Upper lobe of left lung (tissue), 6 donors: Measurements from ENCODE around the gene CYBA. TPM values are rescaled to one million over a fixed set of nuclear protein-coding genes. Genes with fewer than 3 reads are reported as not detected.

Source experiments
- ATAC-seq, 2 donors: fragments of 200-7000 bp; cut with Tn5 transposase; one replicate each; pipeline ENCODE4 v1.9.1; 2022; ENCODE audit warnings: mild to moderate bottlenecking in 2 of 2, moderate library complexity in 2 of 2; ENCODE audit not compliant: low FRiP score in 2 of 2
- DNase-seq, 2 donors: peaks; one replicate each; pipeline ENCODE4 v3.0.0-alpha.2; 2019 to 2020
- H3K27ac ChIP-seq, 4 donors: fragments of 200-600 bp; sonication (generic); one replicate each; pipeline ENCODE4 v1.5.1; 2016 to 2019
- H3K27me3 ChIP-seq, 4 donors: fragments of 200-600 bp; sonication (generic); one replicate each; pipeline ENCODE4 v1.5.1; 2017 to 2019
- H3K36me3 ChIP-seq, 4 donors: fragments of 200-600 bp; sonication (generic); one replicate each; pipeline ENCODE4 v1.5.1; 2016 to 2019
- H3K4me1 ChIP-seq, 4 donors: fragments of 200-600 bp; sonication (generic); one replicate each; pipeline ENCODE4 v1.5.1; 2018 to 2019
- H3K4me3 ChIP-seq, 4 donors: fragments of 200-600 bp; sonication (generic); one replicate each; pipeline ENCODE4 v1.5.1; 2017 to 2019; ENCODE audit warnings: mild to moderate bottlenecking in 2 of 4, moderate library complexity in 1 of 4
- H3K9me3 ChIP-seq, 4 donors: fragments of 200-600 bp; sonication (generic); one replicate each; pipeline ENCODE4 v1.5.1; 2018 to 2019
- EP300 ChIP-seq, 4 donors: sonication (generic); formaldehyde crosslinking; IDR thresholded peaks; one replicate each; pipeline ENCODE4 v1.5.1; 2017; ENCODE audit warnings: antibody characterized with exemption in 4 of 4, control low read depth in 2 of 4
- POLR2A ChIP-seq, 4 donors: fragments of 450-650 bp; IDR thresholded peaks; one replicate each; pipeline ENCODE4 v1.5.1; 2016 to 2017; ENCODE audit warnings: antibody characterized with exemption in 4 of 4, mild to moderate bottlenecking in 2 of 4
- POLR2AphosphoS5 ChIP-seq, 2 donors: sonication (generic); formaldehyde crosslinking; IDR thresholded peaks; one replicate each; pipeline ENCODE4 v1.5.1; 2017; ENCODE audit warnings: antibody characterized with exemption in 2 of 2
- WGBS, 2 donors: methylation state at CpG; one replicate each; pipeline ENCODE4 v1.1.5; 2017 to 2018; 5-methylcytosine and 5-hydroxymethylcytosine counted together
- total RNA-seq, 6 donors: library from RNA; depleted of rRNA in 4 of 6; stranded (reverse); fragments of >200 nt in 4 of 6; gene quantifications; one replicate each; pipeline versions ENCODE4 v1.1.0 to v1.2.1, GENCODE V29; 2016 to 2021
- TF ChIP-seq, protein P1 (sequence below), 6 experiments: fragments of 450-650 bp in 4 of 6; fragments of 200-600 bp in 2 of 6; sonication (generic) in 2 of 6; IDR thresholded peaks; one replicate each; pipeline ENCODE4 v1.5.1; 2016 to 2019; ENCODE audit warnings: antibody characterized with exemption in 6 of 6
- donor health status: DM: no; HTN: no; CAD: no; lungs with moderate emphysema.
- donor health status: DM: no; HTN: yes; CAD: no; lungs with severe emphysema.

Gene CYBA
- total RNA-seq, 6 donors from 2014 or later: 213 to 472 (median 322) TPM

DNA sequence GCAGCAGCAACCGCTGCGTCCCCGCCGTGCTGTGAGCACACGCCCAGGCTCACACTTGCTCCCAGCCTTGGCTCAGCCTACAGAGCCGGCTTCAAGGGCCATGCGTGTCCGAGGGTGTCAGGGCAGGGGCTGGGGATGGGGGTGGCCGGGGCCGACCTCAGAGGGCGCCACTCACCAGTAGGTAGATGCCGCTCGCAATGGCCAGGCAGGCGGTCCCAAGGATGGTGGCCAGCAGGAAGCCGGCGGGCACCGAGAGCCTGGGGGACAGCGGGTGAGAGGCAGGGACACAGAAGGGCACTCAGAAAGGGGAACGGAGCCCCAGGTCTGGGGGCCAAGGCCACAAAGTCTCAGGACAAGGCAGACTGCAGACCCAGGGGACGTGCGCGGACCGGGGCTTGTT is 4.9 kb downstream of the CYBA start:
- Histone ChIP-seq H3K36me3 (peaks cover 0 to 30% (median 15%) of the 10 kb centered on the region in 4 donors), H3K27ac (no peak overlapping the region), H3K4me1 (peaks cover 8 to 37% (median 18%) of the 10 kb centered on the region in 4 donors), H3K9me3 (no peaks in the 10 kb centered on the region), H3K4me3 (no peak overlapping the region), H3K27me3 (no peaks in the 10 kb centered on the region)
- TF ChIP-seq EP300 (IDR thresholded peaks at IDR 0.05) (no peak), POLR2A (IDR thresholded peaks at IDR 0.05) (no peak), POLR2AphosphoS5 (IDR thresholded peaks at IDR 0.05) (no peak)
- TF ChIP-seq, protein P1, sequence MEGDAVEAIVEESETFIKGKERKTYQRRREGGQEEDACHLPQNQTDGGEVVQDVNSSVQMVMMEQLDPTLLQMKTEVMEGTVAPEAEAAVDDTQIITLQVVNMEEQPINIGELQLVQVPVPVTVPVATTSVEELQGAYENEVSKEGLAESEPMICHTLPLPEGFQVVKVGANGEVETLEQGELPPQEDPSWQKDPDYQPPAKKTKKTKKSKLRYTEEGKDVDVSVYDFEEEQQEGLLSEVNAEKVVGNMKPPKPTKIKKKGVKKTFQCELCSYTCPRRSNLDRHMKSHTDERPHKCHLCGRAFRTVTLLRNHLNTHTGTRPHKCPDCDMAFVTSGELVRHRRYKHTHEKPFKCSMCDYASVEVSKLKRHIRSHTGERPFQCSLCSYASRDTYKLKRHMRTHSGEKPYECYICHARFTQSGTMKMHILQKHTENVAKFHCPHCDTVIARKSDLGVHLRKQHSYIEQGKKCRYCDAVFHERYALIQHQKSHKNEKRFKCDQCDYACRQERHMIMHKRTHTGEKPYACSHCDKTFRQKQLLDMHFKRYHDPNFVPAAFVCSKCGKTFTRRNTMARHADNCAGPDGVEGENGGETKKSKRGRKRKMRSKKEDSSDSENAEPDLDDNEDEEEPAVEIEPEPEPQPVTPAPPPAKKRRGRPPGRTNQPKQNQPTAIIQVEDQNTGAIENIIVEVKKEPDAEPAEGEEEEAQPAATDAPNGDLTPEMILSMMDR (IDR thresholded peaks at IDR 0.05): no peak
- WGBS, 2 donors: 89 to 94% methylated on average over 15 to 23 of the region's 23 CpGs
- ATAC-seq (no peak), DNase-seq (peak in 1 of 2 donors; percentile 81)

DNA sequence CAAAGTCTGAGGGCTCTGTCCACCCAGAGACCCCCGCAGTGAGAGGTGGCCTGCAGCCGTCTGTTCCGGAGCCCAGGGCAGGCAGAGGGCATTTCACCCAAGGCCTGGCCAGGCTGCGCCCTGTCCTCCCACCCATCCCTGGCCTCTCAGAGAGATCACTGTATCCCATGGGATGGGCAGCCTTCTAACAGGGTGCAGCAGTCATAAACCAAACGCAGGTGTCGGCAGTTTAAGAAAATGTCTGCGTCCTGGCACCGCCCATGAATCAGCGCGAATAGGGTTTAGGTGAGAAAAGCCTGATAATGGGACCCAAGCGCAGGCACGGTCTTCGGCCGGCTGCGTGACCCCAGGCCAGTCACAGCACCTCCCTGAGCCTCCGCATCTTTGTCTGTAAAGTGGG is 5.4 kb downstream of the CYBA start:
- Histone ChIP-seq H3K27me3 (no peaks in the 10 kb centered on the region), H3K4me1 (peaks cover 8 to 32% (median 16%) of the 10 kb centered on the region in 4 donors), H3K9me3 (no peaks in the 10 kb centered on the region), H3K36me3 (peaks cover 0 to 30% (median 15%) of the 10 kb centered on the region in 4 donors), H3K4me3 (no peak overlapping the region), H3K27ac (no peak overlapping the region)
- TF ChIP-seq POLR2A (IDR thresholded peaks at IDR 0.05) (no peak), POLR2AphosphoS5 (IDR thresholded peaks at IDR 0.05) (no peak), EP300 (IDR thresholded peaks at IDR 0.05) (no peak)
- TF ChIP-seq, protein P1 (IDR thresholded peaks at IDR 0.05): no peak
- WGBS, 2 donors: 98% methylated on average over 16 of the region's 16 CpGs; no CpG with 5 or more reads in 1 of the 2 donors
- ATAC-seq (no peak), DNase-seq (peak in 1 of 2 donors; percentile 31)

DNA sequence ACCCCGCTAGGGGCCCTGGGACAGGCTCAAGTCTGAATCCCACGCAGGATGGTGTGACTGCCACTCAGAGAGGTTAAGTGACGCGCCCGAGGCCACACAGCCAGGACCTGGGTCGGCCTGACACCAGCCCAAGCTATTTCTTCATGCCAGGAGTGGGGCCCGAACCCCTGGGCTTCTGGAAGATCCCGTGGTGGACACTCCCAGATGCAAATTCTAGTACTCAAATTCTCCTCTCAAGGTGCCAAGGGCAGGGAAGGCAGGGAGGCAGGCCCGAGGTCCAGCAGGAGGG is 7.3 kb downstream of the CYBA start:
- H3K9me3 ChIP-seq: no peaks in the 10 kb centered on the region
- H3K4me1 ChIP-seq: peaks cover 0 to 29% (median 13%) of the 10 kb centered on the region in 4 donors
- H3K36me3 ChIP-seq: peaks cover 0 to 30% (median 15%) of the 10 kb centered on the region in 4 donors
- no peak for DNase-seq
- ATAC-seq: no peak
- H3K27ac ChIP-seq: no peak overlapping the region
- H3K27me3 ChIP-seq: peaks cover 0 to 14% (median 7%) of the 10 kb centered on the region in 4 donors
- 83 to 90% methylated on average over 6 of the region's 9 CpGs for WGBS, 2 donors
- no peak for TF ChIP-seq EP300 (IDR thresholded peaks at IDR 0.05)
- TF ChIP-seq, protein P1 (IDR thresholded peaks at IDR 0.05): no peak
- TF ChIP-seq POLR2A (IDR thresholded peaks at IDR 0.05): no peak
- TF ChIP-seq POLR2AphosphoS5 (IDR thresholded peaks at IDR 0.05): no peak
- no peak overlapping the region for H3K4me3 ChIP-seq

DNA sequence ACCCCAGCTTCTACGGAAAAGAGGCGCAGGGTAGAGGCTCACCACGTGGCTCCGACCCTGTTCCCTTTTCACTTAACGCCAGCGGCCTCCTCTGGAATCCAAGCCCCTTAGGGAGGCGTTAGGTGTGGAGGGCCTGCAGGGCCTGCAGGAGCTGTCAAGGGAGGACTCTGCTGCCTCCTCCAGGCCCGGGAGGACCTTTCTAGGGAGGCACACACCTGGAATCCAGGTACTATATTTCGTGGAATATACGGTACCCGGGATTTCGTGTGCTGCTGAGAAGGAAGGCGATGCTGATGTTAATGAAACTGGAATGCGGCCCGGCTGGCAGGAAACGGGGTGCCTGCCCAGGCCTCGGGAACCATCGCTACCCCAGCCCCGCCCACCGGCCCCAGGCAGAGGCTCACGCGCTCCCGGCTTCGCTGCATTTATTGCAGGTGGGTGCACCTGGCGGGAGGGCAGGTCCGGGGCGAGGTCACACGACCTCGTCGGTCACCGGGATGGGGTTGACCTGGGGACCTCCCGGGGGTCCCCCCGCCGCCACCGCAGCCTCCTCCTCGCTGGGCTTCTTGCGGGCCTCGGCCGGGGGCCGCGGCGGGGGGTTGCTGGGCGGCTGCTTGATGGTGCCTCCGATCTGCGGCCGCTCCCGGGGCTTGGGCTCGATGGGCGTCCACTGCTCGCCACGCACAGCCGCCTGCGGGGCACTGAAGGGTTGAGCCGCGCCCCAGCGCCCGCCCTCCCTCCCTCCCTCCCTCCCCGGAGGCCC is 7.8 kb downstream of the CYBA start:
- peaks cover 0 to 18% (median 9%) of the 10 kb centered on the region in 4 donors for H3K27me3 ChIP-seq
- H3K4me3 ChIP-seq: no peak overlapping the region
- TF ChIP-seq POLR2AphosphoS5 (IDR thresholded peaks at IDR 0.05) (no peak), POLR2A (IDR thresholded peaks at IDR 0.05) (no peak), EP300 (IDR thresholded peaks at IDR 0.05) (no peak)
- TF ChIP-seq, protein P1 (IDR thresholded peaks at IDR 0.05): no peak
- no peaks in the 10 kb centered on the region for H3K9me3 ChIP-seq
- peak in 1 of 2 donors; percentile 87 for DNase-seq
- H3K4me1 ChIP-seq: peaks cover 0 to 29% (median 14%) of the 10 kb centered on the region in 4 donors
- H3K27ac ChIP-seq: no peak overlapping the region
- WGBS, 2 donors: 81 to 93% methylated on average over 11 to 50 of the region's 58 CpGs
- ATAC-seq: no peak
- peaks cover 0 to 30% (median 15%) of the 10 kb centered on the region in 4 donors for H3K36me3 ChIP-seq
